Fibroblast of lung (primary cell): ENCODE data around the gene REEP1. TPM values are rescaled to one million over a fixed set of nuclear protein-coding genes. Genes with fewer than 3 reads are reported as not detected.
A peak's percentile ranks its signal among the peaks of the same experiment; 100 is the strongest.

Experiments
- DNase-seq, 2 donors: peaks; one replicate each; pipeline versions ENCODE4 v3.0.0 to v3.0.0-alpha.2; 2010; ENCODE audit warnings: low read depth in 2 of 2
- H2AFZ ChIP-seq: 2 replicates; pipeline ENCODE4 v1.5.1; 2012; ENCODE audit warnings: low read length, control low read depth, inconsistent platforms
- H3K27ac ChIP-seq: 2 replicates; pipeline ENCODE4 v1.5.1; 2011; ENCODE audit warnings: low read length, control low read depth; ENCODE audit not compliant: insufficient read depth
- H3K27me3 ChIP-seq: 2 replicates; pipeline ENCODE4 v1.5.1; 2011; ENCODE audit warnings: mild to moderate bottlenecking, low read length; ENCODE audit not compliant: control insufficient read depth, insufficient read depth
- H3K36me3 ChIP-seq: 2 replicates; pipeline ENCODE4 v1.5.1; 2011; ENCODE audit warnings: low read length; ENCODE audit not compliant: control insufficient read depth, insufficient read depth
- H3K4me1 ChIP-seq: 2 replicates; pipeline ENCODE4 v1.5.1; 2011; ENCODE audit warnings: low read length; ENCODE audit not compliant: control insufficient read depth, insufficient read depth; ENCODE audit errors: extremely low read depth
- H3K4me2 ChIP-seq: 2 replicates; pipeline ENCODE4 v1.5.1; 2011; ENCODE audit warnings: low read length, control low read depth; ENCODE audit not compliant: insufficient read depth; ENCODE audit errors: extremely low read depth
- H3K4me3 ChIP-seq, 4 experiments: fragments of 200-600 bp in 1 of 4; sonication (generic) in 1 of 4; replicated peaks in 1 of 4; 2 replicates each; pipeline ENCODE4 v1.5.1; 2011 to 2016; ENCODE audit warnings: low read length in 4 of 4, low read depth in 3 of 4, mild to moderate bottlenecking in 3 of 4, control low read depth in 2 of 4, inconsistent platforms in 1 of 4, mixed read lengths in 1 of 4; ENCODE audit not compliant: insufficient read depth in 1 of 4; ENCODE audit errors: control extremely low read depth in 1 of 4
- H3K79me2 ChIP-seq: 2 replicates; pipeline ENCODE4 v1.5.1; 2012; ENCODE audit warnings: mild to moderate bottlenecking, low read length, inconsistent platforms; ENCODE audit not compliant: control insufficient read depth, insufficient read depth
- H3K9ac ChIP-seq: 2 replicates; pipeline ENCODE4 v1.5.1; 2011; ENCODE audit warnings: mild to moderate bottlenecking, low read length, control low read depth; ENCODE audit not compliant: insufficient read depth
- H3K9me3 ChIP-seq: 2 replicates; pipeline ENCODE4 v1.5.1; 2012; ENCODE audit warnings: low read depth, low read length; ENCODE audit not compliant: control insufficient read depth, insufficient read depth
- H4K20me1 ChIP-seq: 2 replicates; pipeline ENCODE4 v1.5.1; 2011; ENCODE audit warnings: low read length; ENCODE audit not compliant: control insufficient read depth, insufficient read depth; ENCODE audit errors: extremely low read depth
- CTCF ChIP-seq, 2 donors: IDR thresholded peaks in 1 of 2; conservative IDR thresholded peaks in 1 of 2; 1 replicate in 1 of 2; 2 replicates in 1 of 2; pipeline ENCODE4 v1.5.1; 2011 to 2012; ENCODE audit warnings: low read length in 2 of 2, control low read depth in 1 of 2, inconsistent platforms in 1 of 2, low read depth in 1 of 2, mild to moderate bottlenecking in 1 of 2
- EZH2 ChIP-seq: IDR thresholded peaks from 2 replicates; pipeline ENCODE4 v1.5.1; 2012; ENCODE audit warnings: low read length, control low read depth, mild to moderate bottlenecking; ENCODE audit errors: missing control alignments
- polyA minus RNA-seq: library from RNA; depleted of rRNA, polyadenylated mRNA; stranded (reverse); fragments of >200 nt; gene quantifications from 2 replicates; pipeline ENCODE4 v1.2.3, GENCODE V29; 2011; ENCODE audit warnings: low replicate concordance
- polyA plus RNA-seq, 2 donors: library from polyadenylated mRNA; depleted of rRNA in 1 of 2; stranded (reverse) in 1 of 2; unstranded in 1 of 2; fragments of >200 nt; gene quantifications; 2 replicates each; pipeline ENCODE4 v1.2.1, GENCODE V29; 2011 to 2012; ENCODE audit warnings: missing spikeins in 1 of 2
- total RNA-seq: library from RNA; depleted of rRNA; stranded (reverse); fragments of >200 nt; gene quantifications from 2 replicates; pipeline ENCODE4 v1.2.1, GENCODE V29; 2014

The REEP1 gene
- not detected in 2 replicates for total RNA-seq
- polyA plus RNA-seq = 0.02 and 0.14 TPM in 2 replicates
- polyA plus RNA-seq (2012) = 0.08 TPM in 1 of 2 replicates, not detected in the other
- polyA minus RNA-seq = not detected in 2 replicates

- Histone ChIP-seq H3K27me3 (peaks cover 34% of the 10 kb centered on the region), H3K79me2 (no peaks in the 10 kb centered on the region), H3K4me3 (no peak within 1 kb of the TSS), H3K9me3 (no peaks in the 10 kb centered on the region), H3K9ac (no peak within 1 kb of the TSS), H3K36me3 (no peaks in the 10 kb centered on the region), H3K4me1 (no peaks in the 10 kb centered on the region), H3K4me2 (no peak within 1 kb of the TSS), H3K27ac (no peak within 1 kb of the TSS), H4K20me1 (no peaks in the 10 kb centered on the region), H2AFZ (no peak within 1 kb of the TSS)
- TF ChIP-seq CTCF (conservative IDR thresholded peaks at IDR 0.05 in 1 of 2, IDR thresholded peaks at IDR 0.05 in 1 of 2; ENCODE audit: low read depth in 1 of 2, low read length in 2 of 2) (no peak), EZH2 (no peak)
- peak in 1 of 2 donors; percentile 13 for DNase-seq
These were observed at the start of gene REEP1 for GRCh38 chr2:86337244-86337835. TSS of gene REEP1 (minus strand) at chr2:86337626. CDS start at chr2:86337510, 116 bp downstream.

GRCh38 chr2:86383844-86384243 lies 46.4 kb upstream of the REEP1 start:
- no peak overlapping the region for H3K9ac ChIP-seq
- no peak overlapping the region for H2AFZ ChIP-seq
- H3K27ac ChIP-seq = no peak overlapping the region
- no peaks in the 10 kb centered on the region for H4K20me1 ChIP-seq
- no peaks in the 10 kb centered on the region for H3K79me2 ChIP-seq
- no peaks in the 10 kb centered on the region for H3K4me1 ChIP-seq
- H3K4me3 ChIP-seq = no peak overlapping the region
- no peaks in the 10 kb centered on the region for H3K9me3 ChIP-seq
- DNase-seq = peak; percentile 79 to 84
- no peaks in the 10 kb centered on the region for H3K36me3 ChIP-seq
- no peak overlapping the region for H3K4me2 ChIP-seq
- H3K27me3 ChIP-seq = no peaks in the 10 kb centered on the region
- TF ChIP-seq EZH2 (no peak), CTCF (conservative IDR thresholded peaks at IDR 0.05 in 1 of 2, IDR thresholded peaks at IDR 0.05 in 1 of 2; ENCODE audit: low read depth in 1 of 2, low read length in 2 of 2) (no peak)

GRCh38 chr2:86382698-86383097 lies 45.3 kb upstream of the REEP1 start:
- no peak overlapping the region for H3K4me3 ChIP-seq
- DNase-seq = no peak
- H4K20me1 ChIP-seq = no peaks in the 10 kb centered on the region
- no peaks in the 10 kb centered on the region for H3K36me3 ChIP-seq
- TF ChIP-seq CTCF (conservative IDR thresholded peaks at IDR 0.05 in 1 of 2, IDR thresholded peaks at IDR 0.05 in 1 of 2; ENCODE audit: low read depth in 1 of 2, low read length in 2 of 2) (no peak), EZH2 (no peak)
- H2AFZ ChIP-seq = no peak overlapping the region
- no peaks in the 10 kb centered on the region for H3K79me2 ChIP-seq
- H3K9me3 ChIP-seq = no peaks in the 10 kb centered on the region
- no peak overlapping the region for H3K9ac ChIP-seq
- H3K27me3 ChIP-seq = no peaks in the 10 kb centered on the region
- no peak overlapping the region for H3K27ac ChIP-seq
- no peak overlapping the region for H3K4me2 ChIP-seq
- H3K4me1 ChIP-seq = no peaks in the 10 kb centered on the region
